Kidney (tissue), 14 donors: ENCODE data around the gene FBXW2. TPM values are rescaled to one million over a fixed set of nuclear protein-coding genes. Genes with fewer than 3 reads are reported as not detected.
A peak's percentile ranks its signal among the peaks of the same experiment; 100 is the strongest.

ENCODE experiments used
- DNase-seq, 5 donors: peaks; one replicate each; pipeline ENCODE4 v3.0.0-alpha.2; 2013 to 2020
- FAIRE-seq: peaks from 2 replicates; lab custom pipeline; 2012; peaks lifted over from hg19 to GRCh38; lab: Jason Lieb, UNC
- H3K27ac ChIP-seq, 2 donors: one replicate each; pipeline ENCODE4 v1.7.0; 2013; ENCODE audit warnings: low read depth in 2 of 2, low read length in 2 of 2, inconsistent platforms in 1 of 2
- H3K27me3 ChIP-seq: one replicate; pipeline ENCODE4 v1.7.1; 2013; ENCODE audit warnings: low read length, inconsistent platforms; ENCODE audit not compliant: control insufficient read depth, insufficient read depth
- H3K36me3 ChIP-seq, 3 donors: one replicate each; pipeline versions ENCODE4 v1.7.0 to v1.7.1; 2013; ENCODE audit warnings: low read length in 3 of 3, control low read depth in 1 of 3, inconsistent platforms in 1 of 3; ENCODE audit not compliant: insufficient read depth in 3 of 3, control insufficient read depth in 2 of 3
- H3K4me1 ChIP-seq, 3 donors: one replicate each; pipeline versions ENCODE4 v1.7.0 to v1.7.1; 2013; ENCODE audit warnings: low read length in 3 of 3, inconsistent platforms in 1 of 3, low read depth in 1 of 3; ENCODE audit not compliant: control insufficient read depth in 2 of 3, insufficient read depth in 2 of 3
- H3K4me3 ChIP-seq, 3 donors: one replicate each; pipeline versions ENCODE4 v1.7.0 to v1.8.1; 2013; ENCODE audit warnings: low read length in 3 of 3, control low read depth in 1 of 3, inconsistent platforms in 1 of 3
- H3K9ac ChIP-seq, 3 donors: one replicate each; pipeline versions ENCODE4 v1.7.0 to v1.7.1; 2013; ENCODE audit warnings: low read length in 3 of 3, control low read depth in 1 of 3, inconsistent platforms in 1 of 3
- H3K9me3 ChIP-seq, 3 donors: one replicate each; pipeline versions ENCODE4 v1.7.0 to v1.7.1; 2013; ENCODE audit warnings: low read length in 3 of 3, control low read depth in 1 of 3, inconsistent platforms in 1 of 3; ENCODE audit not compliant: control insufficient read depth in 2 of 3, insufficient read depth in 1 of 3
- intact Hi-C: fragments of 100-400 bp; cut with DNase I; formaldehyde crosslinking; loops from one replicate; pipeline ENCODE4 v1.11.1; 2022
- polyA plus RNA-seq: library from polyadenylated mRNA; stranded (reverse); fragments of 350-450 nt; fragmentation: Illumina TruSeq; extraction: RNeasy Lipid Tissue Mini Kit (QIAGEN cat#74804); gene quantifications from one replicate; pipeline ENCODE4 v1.2.3, GENCODE V29; 2014; ENCODE audit warnings: low read depth, low replicate concordance; ENCODE audit not compliant: insufficient read depth
- total RNA-seq: library from RNA; stranded (reverse); fragmentation: NEBNext Ultra II Directional; extraction: Animal tissue kit (Norgen Biotek cat#: 25700); gene quantifications from one replicate; pipeline ENCODE4 v1.2.1, GENCODE V29; 2021
- TF ChIP-seq, protein P1 (sequence below): IDR thresholded peaks from 3 replicates; pipeline ENCODE4 v1.5.1; 2012; ENCODE audit warnings: mild to moderate bottlenecking, moderate library complexity, borderline replicate concordance; ENCODE audit not compliant: insufficient read depth; ENCODE audit errors: extremely low read depth
- donor health status: control.
- donor health status: control.
- donor health status: control.
- donor health status: control.
- donor health status: control.
- donor health status: DM: yes; HTN: yes; CAD: no.
- donor health status: Normal renal cell carcinoma (clear cell type).

Gene FBXW2
- total and polyA plus RNA-seq, 2 donors from 2014 or later: 13.8 to 67.8 TPM

- FAIRE-seq (no peak), DNase-seq (no peak)
- Histone ChIP-seq H3K27me3 (no peaks in the 10 kb centered on the region), H3K4me3 (no peak overlapping the region), H3K9ac (no peak overlapping the region), H3K9me3 (no peaks in the 10 kb centered on the region), H3K27ac (no peak overlapping the region), H3K36me3 (peaks cover 3 to 46% (median 22%) of the 10 kb centered on the region in 3 donors), H3K4me1 (no peaks in the 10 kb centered on the region)
- intact Hi-C loops: no loop called here
- TF ChIP-seq, protein P1, sequence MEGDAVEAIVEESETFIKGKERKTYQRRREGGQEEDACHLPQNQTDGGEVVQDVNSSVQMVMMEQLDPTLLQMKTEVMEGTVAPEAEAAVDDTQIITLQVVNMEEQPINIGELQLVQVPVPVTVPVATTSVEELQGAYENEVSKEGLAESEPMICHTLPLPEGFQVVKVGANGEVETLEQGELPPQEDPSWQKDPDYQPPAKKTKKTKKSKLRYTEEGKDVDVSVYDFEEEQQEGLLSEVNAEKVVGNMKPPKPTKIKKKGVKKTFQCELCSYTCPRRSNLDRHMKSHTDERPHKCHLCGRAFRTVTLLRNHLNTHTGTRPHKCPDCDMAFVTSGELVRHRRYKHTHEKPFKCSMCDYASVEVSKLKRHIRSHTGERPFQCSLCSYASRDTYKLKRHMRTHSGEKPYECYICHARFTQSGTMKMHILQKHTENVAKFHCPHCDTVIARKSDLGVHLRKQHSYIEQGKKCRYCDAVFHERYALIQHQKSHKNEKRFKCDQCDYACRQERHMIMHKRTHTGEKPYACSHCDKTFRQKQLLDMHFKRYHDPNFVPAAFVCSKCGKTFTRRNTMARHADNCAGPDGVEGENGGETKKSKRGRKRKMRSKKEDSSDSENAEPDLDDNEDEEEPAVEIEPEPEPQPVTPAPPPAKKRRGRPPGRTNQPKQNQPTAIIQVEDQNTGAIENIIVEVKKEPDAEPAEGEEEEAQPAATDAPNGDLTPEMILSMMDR: no peak
These were observed 24.3 kb downstream of the FBXW2 start for GRCh38 chr9:120768886-120769285.

DNA sequence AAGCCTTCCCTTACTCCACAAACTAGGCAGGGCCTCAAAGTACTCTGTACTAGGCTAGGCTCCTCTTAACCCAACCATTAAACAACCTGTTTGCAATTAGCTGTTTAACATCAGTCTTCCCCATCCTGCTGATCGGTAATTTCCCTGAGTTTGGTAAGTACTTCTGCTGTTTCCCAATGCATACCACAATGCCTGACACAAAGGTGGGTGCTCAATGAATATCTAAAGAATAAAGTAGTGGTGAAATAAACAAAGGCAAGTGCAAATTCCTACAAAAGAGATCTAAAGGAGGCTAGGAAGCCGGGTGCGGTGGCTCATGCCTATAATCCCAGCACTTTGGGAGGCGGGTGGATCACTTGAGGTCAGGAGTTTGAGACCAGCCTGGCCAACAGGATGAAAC is 25.0 kb downstream of the FBXW2 start:
- Histone ChIP-seq H3K9me3 (no peaks in the 10 kb centered on the region), H3K4me3 (no peak overlapping the region), H3K4me1 (no peaks in the 10 kb centered on the region), H3K36me3 (peaks cover 4 to 49% (median 24%) of the 10 kb centered on the region in 3 donors), H3K9ac (no peak overlapping the region), H3K27ac (no peak overlapping the region), H3K27me3 (no peaks in the 10 kb centered on the region)
- intact Hi-C loops: no loop called here
- DNase-seq (no peak), FAIRE-seq (no peak)
- TF ChIP-seq, protein P1: no peak

DNA sequence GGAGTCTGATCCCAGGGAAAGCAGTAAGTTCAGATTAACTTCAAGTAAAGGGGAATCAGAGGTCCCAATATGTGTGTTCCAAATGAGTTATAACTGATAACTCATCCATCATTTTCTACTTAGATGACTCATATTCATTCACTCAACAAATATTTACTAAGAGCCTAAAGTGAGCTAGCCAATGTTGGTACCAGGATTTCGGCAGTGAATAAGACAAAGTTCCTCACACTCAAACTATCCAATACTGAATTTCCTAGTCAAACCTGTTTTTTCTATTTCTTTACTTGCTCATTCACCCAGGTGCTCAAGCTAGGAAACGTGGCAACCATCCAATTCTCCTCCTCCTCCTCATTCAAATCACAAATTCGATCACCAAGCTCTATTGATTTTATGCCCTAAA is 25.8 kb downstream of the FBXW2 start:
- Histone ChIP-seq H3K9me3 (no peaks in the 10 kb centered on the region), H3K9ac (no peak overlapping the region), H3K27ac (no peak overlapping the region), H3K4me1 (no peaks in the 10 kb centered on the region), H3K27me3 (no peaks in the 10 kb centered on the region), H3K4me3 (no peak overlapping the region), H3K36me3 (peaks cover 4 to 52% (median 28%) of the 10 kb centered on the region in 3 donors)
- no peak for FAIRE-seq
- peak in 2 of 5 donors; percentile 14 to 29 for DNase-seq
- TF ChIP-seq, protein P1: no peak
- intact Hi-C loops: no loop called here

DNA sequence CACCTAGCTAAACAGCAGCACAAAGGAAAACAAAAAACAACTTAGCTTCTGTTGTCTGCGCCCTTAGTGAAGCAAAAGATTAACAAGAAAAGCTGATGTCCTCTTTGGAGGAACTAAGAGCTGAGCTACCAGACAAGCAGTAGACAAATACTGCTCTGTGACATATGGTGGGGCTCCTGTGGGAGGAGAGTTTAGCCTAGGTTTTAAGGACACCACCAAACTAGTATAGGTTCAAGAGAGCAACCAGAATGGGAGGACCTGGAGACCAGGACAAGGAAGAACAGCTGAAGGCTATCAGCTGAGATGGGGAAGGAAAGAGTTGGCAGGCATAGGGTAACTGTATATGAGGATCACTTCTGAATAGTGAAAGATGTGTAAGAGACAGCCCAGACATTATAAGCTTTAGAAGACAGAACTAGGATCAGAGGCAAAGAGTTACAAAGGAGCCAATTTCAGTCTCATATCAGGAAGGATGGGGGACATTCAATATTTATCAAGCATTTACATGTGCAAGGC is 27.2 kb downstream of the FBXW2 start:
- DNase-seq: no peak
- no peaks in the 10 kb centered on the region for H3K9me3 ChIP-seq
- H3K27me3 ChIP-seq: no peaks in the 10 kb centered on the region
- no peaks in the 10 kb centered on the region for H3K4me1 ChIP-seq
- no peak overlapping the region for H3K27ac ChIP-seq
- intact Hi-C loops: no loop called here
- FAIRE-seq: no peak
- H3K4me3 ChIP-seq: no peak overlapping the region
- TF ChIP-seq, protein P1: no peak
- H3K9ac ChIP-seq: no peak overlapping the region
- H3K36me3 ChIP-seq: peaks cover 4 to 44% (median 24%) of the 10 kb centered on the region in 3 donors
